ENCODE measurements around the gene IP6K2.

The IP6K2 gene

DNA sequence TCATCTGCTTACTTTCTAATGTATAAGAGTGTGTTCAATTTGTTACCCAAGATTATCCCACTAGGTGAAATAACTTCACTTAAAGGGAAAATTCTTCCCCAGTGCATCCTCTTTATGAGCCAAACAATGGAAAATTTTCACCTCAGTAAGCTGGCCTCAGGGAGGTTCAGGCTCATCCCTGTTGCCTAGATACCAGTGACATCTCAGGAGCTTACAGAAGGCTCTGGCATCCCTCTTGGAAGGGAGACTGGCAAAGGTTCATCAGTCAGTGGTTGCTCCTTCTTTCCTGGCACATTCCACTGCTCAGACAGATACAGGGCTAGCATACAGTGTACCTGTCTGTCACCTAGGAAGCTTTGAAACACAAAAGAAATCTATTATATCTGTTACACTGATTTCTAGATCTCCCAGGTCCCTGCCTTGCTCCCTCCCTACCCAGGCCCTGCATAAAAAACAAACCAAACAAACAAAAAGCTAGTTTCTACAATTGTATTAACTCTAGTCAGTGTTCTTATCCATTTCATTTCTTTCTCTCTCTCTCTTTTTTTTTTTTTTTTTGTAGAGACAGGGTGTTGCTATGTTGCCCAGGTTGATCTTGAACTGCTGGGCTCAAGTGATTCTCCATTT is 1.7 kb downstream of the IP6K2 start:
- TF ChIP-seq JUND (IDR thresholded peaks at IDR 0.05; ENCODE audit: low read depth): no peak
- in situ Hi-C loops (cut with HindIII; ENCODE audit: low pct_unique_long_range_greater_than_20kb, low sequenced_read_pairs): no loop called here
- DNase-seq (ENCODE audit: low read depth in 1 of 2, low spot score in 1 of 2): peak in 1 of 2 experiments; percentile 29

DNA sequence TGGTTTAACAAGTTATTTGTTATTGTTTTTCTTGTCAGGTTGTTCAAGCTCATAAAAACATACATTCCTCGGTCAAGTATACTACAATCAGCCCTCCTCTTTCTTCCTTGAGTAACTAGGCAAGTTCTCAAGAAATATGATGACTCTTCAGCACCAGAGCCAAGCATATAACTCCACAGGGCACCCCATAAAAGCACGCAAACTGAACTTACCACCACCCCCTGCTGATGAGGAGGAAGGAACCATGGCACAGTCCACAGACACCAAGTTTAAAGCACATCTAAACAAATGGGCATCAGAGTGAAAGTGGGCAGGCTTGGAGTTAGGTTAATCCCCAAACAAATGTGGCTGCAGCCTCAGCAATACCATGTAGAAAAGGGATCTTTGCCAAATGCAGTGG is 5.3 kb downstream of the IP6K2 start:
- TF ChIP-seq JUND (IDR thresholded peaks at IDR 0.05; ENCODE audit: low read depth): no peak
- in situ Hi-C loops (cut with HindIII; ENCODE audit: low pct_unique_long_range_greater_than_20kb, low sequenced_read_pairs): no loop called here
- DNase-seq (ENCODE audit: low read depth in 1 of 2, low spot score in 1 of 2): no peak

DNA sequence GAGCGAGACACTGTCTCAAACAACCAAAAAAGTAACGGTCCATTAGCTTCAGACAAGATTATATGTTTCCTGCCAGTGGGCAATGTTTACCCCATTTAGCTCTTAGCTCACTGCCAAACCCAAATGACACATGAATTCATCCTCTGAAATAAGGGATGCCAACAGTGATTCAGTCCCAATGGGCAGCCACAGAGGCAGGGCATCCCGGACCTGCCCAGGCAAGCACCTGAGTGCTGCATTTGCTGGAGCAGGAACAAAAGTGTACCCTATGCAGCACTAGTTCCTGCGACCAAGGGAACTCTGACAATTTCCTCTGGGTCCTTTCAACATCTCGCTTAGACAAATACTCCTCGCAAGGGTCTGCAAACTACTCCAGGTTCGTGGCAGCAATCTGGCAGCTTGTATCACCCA is 8.0 kb downstream of the IP6K2 start:
- no peak for DNase-seq (ENCODE audit: low read depth in 1 of 2, low spot score in 1 of 2)
- TF ChIP-seq JUND (IDR thresholded peaks at IDR 0.05; ENCODE audit: low read depth): no peak
- in situ Hi-C loops (cut with HindIII; ENCODE audit: low pct_unique_long_range_greater_than_20kb, low sequenced_read_pairs): no loop called here

DNA sequence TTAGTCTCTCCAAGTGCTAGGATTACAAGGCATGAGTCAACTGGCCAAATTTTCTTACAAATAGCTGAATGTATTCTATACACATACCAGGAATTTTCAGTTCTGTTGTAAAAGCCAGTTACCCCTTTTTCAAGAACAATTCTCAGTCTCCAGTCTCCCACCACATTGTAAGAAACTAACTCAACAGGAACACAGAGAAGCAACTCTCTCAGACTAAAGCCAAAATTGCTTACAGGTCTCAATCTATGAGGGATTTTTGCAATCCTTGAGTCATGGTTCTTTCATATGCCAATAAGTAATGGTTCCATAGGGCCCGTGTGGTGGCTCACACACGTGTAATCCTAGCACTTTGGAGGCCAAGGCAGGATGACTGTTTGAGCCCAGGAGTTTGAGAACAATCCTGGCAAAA is 8.5 kb downstream of the IP6K2 start:
- DNase-seq (ENCODE audit: low read depth in 1 of 2, low spot score in 1 of 2): no peak
- no peak for TF ChIP-seq JUND (IDR thresholded peaks at IDR 0.05; ENCODE audit: low read depth)
- in situ Hi-C loops (cut with HindIII; ENCODE audit: low pct_unique_long_range_greater_than_20kb, low sequenced_read_pairs): no loop called here

DNA sequence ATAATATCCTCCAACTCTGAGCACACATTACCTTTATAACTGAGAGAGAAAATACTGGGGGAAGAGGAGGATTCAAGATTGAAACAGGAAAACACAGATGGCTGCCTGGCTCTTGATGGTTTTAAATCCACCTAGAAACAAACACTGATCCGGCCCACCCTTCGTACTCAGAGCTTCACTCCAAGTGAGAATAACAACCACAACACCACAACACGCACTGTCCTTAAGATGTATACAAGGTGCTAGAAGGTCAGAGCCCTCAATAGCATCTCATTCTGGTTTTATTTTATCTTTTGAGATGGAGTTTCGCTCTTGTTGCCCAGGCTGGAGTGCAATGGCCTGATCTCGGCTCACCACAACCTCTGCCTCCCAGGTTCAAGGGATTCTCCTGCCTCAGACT is 9.9 kb downstream of the IP6K2 start:
- in situ Hi-C loops (cut with HindIII; ENCODE audit: low pct_unique_long_range_greater_than_20kb, low sequenced_read_pairs): no loop called here
- no peak for TF ChIP-seq JUND (IDR thresholded peaks at IDR 0.05; ENCODE audit: low read depth)

DNA sequence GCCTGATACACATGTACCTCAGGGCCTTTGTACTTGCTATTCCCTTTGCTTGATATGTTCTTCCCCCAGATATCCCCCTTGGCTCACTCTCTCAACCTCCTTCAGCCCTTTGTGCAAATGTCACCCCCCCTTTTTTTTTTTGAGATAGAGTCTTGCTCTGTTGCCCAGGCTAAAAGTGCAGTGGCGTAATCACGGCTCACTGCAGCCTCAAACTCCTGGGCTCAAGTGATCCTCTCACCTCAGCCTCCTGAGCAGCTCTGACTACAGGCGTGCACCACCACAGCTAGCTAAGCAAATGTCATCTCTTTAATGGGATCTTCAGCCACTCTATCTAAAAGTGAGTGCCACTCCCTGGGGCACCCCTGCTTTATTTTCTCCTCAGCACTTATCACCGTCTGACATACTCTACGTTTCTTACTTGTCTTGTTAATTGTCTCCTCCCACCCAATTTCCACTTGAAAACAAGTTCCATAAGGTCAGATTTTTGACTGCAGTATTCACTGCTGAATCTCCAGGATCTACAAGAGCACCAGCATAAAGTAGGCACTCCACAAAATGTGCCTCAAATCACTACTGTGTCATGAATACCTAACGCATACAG is 14.6 kb downstream of the IP6K2 start:
- TF ChIP-seq JUND (IDR thresholded peaks at IDR 0.05; ENCODE audit: low read depth): no peak
- no peak for DNase-seq (ENCODE audit: low read depth in 1 of 2, low spot score in 1 of 2)
- in situ Hi-C loops (cut with HindIII; ENCODE audit: low pct_unique_long_range_greater_than_20kb, low sequenced_read_pairs): no loop called here

More for the DNA sequence above, 9.9 kb downstream of the IP6K2 start:
- no peak for DNase-seq (ENCODE audit: low read depth in 1 of 2, low spot score in 1 of 2)

DNA sequence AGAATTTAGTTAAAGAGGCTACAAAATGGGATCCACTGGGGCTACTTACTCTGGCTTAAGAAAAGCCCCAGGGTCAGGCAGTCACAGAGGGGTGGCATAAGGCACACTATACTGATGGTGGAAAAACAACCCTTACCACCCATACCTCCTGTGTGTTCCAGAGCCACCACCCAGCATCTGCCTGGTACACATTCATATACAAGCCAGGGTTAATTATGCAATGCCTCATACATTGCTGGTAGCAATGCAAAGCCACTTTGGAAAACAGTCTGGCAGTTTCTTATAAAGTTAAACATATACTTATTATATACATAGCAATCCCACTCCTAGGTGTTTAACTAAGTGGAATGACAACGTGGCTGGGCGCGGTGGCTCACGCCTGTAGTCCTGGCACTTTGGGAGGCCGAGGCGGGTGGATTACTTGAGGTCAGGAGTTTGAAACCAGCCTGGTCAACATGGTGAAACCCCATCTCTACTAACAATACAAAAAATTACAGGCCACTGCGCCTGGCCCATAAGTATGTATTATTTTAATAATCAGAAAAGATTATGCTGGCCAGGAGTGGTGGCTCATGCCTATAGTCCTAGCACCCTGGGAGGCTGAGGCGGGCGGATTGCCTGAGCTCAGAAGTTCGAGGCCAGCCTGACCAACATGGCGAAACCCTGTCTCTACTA is 16.2 kb downstream of the IP6K2 start:
- DNase-seq (ENCODE audit: low read depth in 1 of 2, low spot score in 1 of 2): no peak
- in situ Hi-C loops (cut with HindIII; ENCODE audit: low pct_unique_long_range_greater_than_20kb, low sequenced_read_pairs): no loop called here
- TF ChIP-seq JUND (IDR thresholded peaks at IDR 0.05; ENCODE audit: low read depth): no peak

DNA sequence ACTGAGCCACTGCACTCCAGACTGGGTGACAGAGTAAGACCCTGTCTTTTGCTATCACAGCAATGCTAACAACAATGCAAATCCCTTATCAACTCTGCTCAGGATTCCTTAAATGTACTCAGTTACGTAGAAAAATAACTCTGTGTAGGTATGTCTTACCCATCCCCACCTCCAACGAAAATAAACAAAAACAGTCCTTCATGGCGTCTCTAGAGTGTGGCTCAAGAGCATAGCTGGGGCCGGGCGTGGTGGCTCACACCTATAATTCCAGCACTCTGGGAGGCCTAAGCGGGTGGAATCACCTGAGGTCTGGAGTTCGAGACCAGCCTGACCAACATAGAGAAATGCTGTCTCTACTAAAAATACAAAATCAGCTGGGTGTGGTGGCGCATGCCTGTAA is 18.1 kb downstream of the IP6K2 start:
- DNase-seq (ENCODE audit: low read depth in 1 of 2, low spot score in 1 of 2): no peak
- no peak for TF ChIP-seq JUND (IDR thresholded peaks at IDR 0.05; ENCODE audit: low read depth)
- in situ Hi-C loops (cut with HindIII; ENCODE audit: low pct_unique_long_range_greater_than_20kb, low sequenced_read_pairs): no loop called here

DNA sequence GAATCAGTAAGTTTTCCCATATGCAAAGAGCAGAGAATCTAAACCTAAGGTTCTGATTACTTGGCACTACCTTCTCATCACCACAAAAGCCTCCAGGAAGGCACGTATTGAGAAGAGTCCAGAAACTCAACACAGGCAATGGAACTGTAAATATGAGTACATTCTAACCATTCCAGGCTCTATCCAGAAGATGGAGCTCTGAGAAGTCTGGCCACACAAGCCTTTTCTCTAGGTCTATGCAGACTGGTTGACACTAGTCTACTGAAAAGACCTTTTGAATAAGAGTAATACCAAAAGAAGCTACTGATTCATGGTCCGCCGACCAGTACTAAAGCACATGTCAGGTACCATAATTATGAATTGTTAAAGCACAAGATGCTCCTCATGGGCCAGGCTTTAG is 19.1 kb downstream of the IP6K2 start:
- no peak for TF ChIP-seq JUND (IDR thresholded peaks at IDR 0.05; ENCODE audit: low read depth)
- DNase-seq (ENCODE audit: low read depth in 1 of 2, low spot score in 1 of 2): peak in 1 of 2 experiments; percentile 51
- in situ Hi-C loops (cut with HindIII; ENCODE audit: low pct_unique_long_range_greater_than_20kb, low sequenced_read_pairs): no loop called here

DNA sequence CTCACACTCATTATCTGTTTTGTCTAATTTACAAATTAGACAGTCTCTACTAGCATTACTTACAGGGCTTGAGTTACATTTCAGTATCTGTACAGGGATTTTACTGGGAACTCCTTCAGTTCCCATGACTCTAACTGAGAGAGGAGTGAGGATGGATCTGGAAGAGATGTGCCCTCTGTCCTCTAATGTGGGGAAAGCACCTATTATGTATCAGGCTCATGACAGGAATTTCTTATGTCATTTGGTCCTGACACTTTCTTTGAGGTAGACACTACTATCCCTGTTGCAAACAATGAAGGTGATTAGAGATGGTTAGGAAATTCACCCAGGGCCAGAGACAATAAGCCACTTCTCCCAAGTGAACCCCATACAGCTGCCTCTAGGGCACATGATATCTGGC is 20.4 kb downstream of the IP6K2 start:
- TF ChIP-seq JUND (IDR thresholded peaks at IDR 0.05; ENCODE audit: low read depth): no peak
- no peak for DNase-seq (ENCODE audit: low read depth in 1 of 2, low spot score in 1 of 2)
- in situ Hi-C loops (cut with HindIII; ENCODE audit: low pct_unique_long_range_greater_than_20kb, low sequenced_read_pairs): no loop called here

DNA sequence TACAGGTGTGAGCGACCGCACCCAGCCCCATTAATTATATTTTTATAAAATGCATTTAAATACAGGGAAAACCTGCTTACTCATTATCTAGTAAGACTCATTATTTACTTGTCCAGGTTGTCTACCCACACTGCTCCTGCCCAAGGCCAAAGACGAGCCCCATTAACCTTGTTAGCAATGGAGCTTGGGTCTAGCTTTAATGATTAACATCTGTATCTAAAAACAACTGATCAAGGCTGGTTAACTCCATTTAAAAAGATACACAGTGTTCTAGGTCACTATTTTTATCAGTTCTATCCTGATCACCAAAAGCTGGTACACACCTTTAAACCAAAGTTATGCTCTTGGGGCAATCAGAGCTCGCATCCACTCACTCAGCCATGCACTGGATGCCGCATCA is 20.9 kb downstream of the IP6K2 start:
- no peak for TF ChIP-seq JUND (IDR thresholded peaks at IDR 0.05; ENCODE audit: low read depth)
- in situ Hi-C loops (cut with HindIII; ENCODE audit: low pct_unique_long_range_greater_than_20kb, low sequenced_read_pairs): no loop called here
- no peak for DNase-seq (ENCODE audit: low read depth in 1 of 2, low spot score in 1 of 2)

DNA sequence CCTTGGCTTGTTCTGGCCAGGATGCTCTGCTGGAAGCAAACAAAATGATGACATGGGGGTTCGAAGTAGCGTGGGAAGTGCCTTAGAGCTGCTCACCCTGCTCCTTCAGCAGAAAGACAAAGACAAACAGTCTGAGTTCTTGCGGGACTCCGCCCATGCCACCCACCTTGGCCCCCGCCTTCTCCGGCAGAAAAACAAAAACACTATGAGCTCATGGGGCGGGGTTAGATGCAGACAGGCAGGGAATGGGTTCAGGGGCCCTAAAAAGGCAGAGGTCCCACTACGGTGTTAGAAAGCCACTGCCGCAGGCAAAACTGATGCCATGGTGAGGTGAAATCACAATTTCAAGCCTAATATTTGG is 21.6 kb downstream of the IP6K2 start:
- no peak for DNase-seq (ENCODE audit: low read depth in 1 of 2, low spot score in 1 of 2)
- in situ Hi-C loops (cut with HindIII; ENCODE audit: low pct_unique_long_range_greater_than_20kb, low sequenced_read_pairs): no loop called here
- no peak for TF ChIP-seq JUND (IDR thresholded peaks at IDR 0.05; ENCODE audit: low read depth)

DNA sequence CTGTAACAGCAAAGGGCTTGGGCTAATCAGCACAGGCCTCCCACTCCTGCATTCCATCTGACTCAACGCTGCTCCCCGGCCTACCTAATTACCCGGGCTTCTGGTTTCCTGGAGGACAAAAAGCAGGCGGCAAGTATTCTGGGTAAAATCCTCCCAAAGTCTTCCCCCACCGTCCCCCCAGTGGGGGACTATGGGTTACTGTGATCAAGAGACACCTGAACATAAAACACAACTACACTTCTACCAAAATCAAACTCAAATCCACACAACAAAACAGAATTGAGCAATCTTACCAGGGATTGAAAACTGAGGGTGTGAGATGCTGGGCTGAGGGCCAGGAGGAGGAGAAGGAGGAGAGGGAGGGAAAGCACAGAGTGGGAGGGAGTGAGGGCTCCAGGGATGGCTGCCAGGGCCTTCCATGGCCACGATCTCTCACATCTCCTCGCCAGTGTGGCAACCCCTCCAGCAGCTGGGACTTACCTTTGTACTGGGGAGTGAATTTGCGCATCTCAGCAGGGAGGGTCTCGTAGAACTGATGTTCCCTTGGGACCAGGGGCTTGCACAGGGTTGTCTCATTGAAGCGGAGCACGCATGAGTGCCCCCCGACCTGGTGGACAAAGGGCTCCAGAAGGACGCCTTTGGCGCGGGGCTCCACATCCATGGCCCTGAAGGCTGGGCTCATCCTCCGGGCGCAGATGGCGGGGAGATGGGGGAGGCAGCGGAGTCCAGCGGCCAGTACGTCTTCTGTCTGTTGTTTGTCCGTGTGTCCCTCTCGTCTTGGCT is 22.2 kb downstream of the IP6K2 start:
- no peak for DNase-seq (ENCODE audit: low read depth in 1 of 2, low spot score in 1 of 2)
- no peak for TF ChIP-seq JUND (IDR thresholded peaks at IDR 0.05; ENCODE audit: low read depth)
- in situ Hi-C loops (cut with HindIII; ENCODE audit: low pct_unique_long_range_greater_than_20kb, low sequenced_read_pairs): no loop called here
